Dermis blood vessel endothelial cell (primary cell): ENCODE data around the gene CAPN12. TPM values are rescaled to one million over a fixed set of nuclear protein-coding genes. Genes with fewer than 3 reads are reported as not detected.

Experiments used
- DNase-seq: peaks from one replicate; pipeline ENCODE4 v3.0.0; 2010
- total RNA-seq: library from RNA; depleted of rRNA; stranded (reverse); fragments of >200 nt; gene quantifications from 2 replicates; pipeline ENCODE4 v1.2.3, GENCODE V29; 2014

CAPN12 gene
- total RNA-seq, 1 donor from 2014 or later, result not detected

DNA sequence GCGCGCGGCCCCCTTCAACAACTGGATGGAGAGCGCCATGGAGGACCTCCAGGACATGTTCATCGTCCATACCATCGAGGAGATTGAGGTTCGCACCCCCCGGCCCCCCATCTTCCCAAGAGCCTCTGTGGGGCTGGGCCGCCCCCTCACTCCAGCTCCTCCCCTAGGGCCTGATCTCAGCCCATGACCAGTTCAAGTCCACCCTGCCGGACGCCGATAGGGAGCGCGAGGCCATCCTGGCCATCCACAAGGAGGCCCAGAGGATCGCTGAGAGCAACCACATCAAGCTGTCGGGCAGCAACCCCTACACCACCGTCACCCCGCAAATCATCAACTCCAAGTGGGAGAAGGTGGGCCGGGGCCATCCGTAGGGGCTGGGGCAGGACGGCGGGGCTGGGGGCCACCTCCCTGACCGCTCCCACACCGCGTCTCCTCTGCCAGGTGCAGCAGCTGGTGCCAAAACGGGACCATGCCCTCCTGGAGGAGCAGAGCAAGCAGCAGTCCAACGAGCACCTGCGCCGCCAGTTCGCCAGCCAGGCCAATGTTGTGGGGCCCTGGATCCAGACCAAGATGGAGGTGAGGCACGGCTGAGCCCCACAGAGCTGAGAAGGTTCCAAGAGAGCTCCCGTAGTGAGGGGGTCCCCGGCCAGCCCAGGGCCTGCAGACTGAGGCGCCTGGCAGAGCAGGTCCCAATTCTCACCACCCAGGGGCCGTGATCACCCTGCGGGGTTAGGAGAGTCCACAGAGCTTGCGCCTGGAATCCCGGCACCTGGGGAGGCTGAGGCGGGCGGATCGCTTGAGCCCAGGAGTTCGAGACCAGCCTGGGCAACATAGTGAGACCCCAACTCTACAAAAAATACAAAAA, 20.1 kb downstream of the CAPN12 start:
- DNase-seq, result no peak

DNA sequence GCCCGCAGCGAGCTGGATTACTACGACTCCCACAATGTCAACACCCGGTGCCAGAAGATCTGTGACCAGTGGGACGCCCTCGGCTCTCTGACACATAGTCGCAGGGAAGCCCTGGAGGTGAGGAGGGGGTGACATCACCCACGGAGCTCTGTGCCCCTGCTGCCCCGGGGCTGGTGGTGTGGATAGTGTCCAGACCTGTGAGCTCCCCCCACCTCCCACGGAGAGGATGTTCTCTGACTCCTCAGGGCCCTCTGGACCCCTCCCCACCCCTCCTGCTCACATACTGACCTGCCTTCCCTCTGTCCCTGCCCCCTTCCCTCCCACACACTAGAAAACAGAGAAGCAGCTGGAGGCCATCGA, 20.7 kb downstream of the CAPN12 start:
- DNase-seq, result no peak

DNA sequence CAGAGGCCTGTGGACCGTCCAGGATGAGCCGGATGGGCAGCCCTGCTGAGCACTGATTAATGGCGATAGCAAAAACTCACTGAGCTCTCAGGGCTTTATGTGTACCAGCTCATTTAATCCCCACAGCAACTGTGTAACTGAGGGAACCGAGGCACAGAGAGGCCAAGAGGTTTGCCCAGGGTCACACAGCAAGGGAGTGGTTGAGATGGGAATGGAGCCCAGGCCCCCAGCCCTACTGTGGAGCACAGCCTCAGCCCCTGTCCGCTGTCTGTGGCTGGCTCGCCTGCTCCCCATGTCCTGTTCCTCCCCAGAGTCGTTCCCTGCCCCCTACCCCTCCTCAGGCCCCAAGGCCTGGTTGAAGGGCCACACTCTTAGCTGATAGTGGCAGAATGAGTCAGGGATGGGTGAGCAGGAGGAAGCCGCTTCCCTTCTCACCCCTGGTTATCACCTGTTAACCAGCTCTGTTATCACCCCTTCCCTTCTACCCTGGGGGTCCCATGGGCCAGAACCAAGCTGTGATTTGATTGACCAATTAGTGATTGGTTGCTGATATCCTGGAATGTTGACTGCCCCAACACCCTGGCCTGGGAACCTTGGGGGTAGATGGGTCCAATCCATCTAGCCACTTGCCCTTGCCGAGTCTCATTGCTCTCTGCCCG, 21.2 kb downstream of the CAPN12 start:
- no peak for DNase-seq

DNA sequence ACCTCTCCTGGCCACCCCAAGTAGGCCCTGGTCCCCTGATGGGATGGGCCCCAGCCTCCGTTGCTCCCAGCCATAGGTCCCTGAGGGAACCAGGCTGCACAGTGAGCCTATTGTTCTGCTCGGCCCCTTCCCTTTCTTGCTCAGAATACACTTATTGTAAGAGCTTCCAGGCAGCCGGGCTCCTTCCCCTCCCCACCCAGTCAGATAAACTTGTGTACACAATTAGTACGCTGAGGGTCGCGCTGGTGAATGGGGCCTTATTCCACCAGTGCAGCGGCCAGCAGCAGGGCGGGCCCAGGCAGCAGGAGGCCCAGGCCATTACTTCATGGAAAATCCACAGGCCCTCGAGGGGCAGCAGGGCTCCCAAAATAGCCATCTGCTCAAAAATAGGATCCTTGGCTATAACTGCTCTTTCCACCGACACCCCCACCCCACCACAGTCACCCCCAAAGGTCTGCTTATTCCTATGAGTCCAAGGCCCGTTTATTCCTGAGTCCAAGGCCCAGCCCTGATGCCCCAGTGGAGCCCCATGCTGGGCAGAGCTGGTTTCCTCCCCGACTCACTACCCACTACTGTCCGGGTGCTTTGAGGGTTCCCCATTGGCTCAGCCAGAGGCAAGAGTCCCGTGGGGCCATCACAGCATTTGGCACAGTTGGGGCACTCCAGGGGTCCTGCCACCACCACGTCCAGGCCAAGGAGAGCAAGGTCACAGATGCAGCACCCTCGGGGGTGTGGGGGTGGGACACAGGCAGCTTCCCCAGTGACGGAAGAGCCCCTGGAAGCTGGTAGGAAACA, 22.1 kb downstream of the CAPN12 start:
- DNase-seq, result no peak

DNA sequence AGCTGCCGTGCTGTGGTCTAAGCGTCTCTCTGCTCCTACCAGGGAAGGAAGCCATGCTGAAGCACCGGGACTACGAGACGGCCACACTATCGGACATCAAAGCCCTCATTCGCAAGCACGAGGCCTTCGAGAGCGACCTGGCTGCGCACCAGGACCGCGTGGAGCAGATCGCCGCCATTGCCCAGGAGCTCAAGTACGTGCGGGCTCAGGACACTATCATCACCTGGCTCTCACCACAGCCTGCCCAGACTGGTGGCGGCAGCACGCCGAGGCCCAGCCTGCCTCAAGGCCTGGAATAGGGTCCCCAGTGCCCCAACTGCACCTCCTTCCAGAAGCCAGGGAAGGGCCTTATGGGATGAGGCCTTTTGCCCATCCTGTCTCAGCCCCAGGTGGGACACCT, 22.8 kb downstream of the CAPN12 start:
- DNase-seq, result no peak

DNA sequence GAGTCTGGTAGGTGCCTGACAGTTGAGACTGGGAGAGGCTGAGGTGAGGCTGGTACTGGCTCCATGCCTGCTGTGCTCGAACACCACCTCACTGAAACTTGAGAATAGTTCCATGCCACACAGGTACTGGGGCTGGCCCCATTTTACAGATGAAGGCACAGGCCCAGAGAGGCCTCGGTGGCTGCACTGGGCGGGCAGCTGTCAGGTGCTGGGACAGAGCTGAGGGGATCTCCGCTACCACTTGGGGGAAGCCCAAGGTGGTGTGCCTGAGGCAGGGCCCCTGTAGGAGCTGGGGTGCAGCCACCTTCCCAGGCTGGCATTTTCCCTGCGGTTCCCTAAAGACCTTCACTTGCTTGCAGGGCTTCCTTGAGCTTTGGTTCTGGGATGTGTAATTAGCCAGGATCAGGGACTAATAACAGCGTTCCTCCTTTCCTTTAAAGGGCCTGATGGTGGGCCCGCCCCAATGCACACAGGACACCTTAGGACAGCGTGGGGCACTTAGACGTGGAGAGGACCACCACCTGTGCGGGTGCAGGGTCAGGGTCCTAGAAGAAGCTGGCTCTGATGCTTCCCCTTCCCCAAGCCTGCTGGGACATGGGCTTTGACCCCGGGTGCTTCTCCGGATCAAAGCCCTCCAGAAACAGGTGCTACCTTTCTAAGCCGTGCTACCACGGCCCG, 23.6 kb downstream of the CAPN12 start:
- no peak for DNase-seq

DNA sequence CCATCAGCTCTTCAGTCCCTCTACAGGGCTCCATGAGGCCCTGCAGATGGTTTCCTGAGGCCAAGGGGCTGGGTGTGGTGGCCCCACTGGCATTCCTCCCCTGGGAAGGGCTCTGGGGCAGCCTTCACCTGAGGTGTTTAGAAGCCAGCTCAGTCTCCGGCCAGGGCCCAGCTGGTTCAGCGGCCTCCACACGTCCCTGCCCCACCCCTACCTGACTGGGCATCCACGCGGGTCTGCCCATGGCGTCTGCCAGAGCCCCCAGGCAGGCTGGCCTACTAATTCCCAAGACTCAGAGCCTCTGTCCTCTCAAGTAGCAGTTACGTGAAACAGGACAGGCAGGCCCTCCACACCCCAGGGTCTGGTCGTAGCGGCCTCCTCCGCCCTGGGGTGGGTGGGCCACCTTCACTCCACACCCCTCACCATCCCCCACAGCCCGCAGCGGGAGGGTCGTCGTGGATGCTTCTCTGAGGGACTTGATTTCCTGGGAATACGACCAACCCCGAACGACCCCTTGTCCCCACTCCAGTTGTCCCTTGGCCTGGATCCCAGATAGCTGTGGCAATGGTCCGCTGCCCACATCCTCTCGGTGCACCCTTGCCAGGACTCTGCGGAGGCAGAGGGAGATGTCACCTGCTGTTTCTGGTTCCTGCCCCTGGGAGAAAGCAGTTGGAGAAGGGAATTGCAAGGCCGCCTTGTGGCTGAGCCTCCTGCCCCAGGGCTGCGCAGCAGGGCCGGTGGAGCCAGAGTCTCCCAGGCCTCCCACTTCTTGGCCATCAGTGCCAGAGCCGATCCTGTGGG, 24.3 kb downstream of the CAPN12 start:
- DNase-seq, result no peak

DNA sequence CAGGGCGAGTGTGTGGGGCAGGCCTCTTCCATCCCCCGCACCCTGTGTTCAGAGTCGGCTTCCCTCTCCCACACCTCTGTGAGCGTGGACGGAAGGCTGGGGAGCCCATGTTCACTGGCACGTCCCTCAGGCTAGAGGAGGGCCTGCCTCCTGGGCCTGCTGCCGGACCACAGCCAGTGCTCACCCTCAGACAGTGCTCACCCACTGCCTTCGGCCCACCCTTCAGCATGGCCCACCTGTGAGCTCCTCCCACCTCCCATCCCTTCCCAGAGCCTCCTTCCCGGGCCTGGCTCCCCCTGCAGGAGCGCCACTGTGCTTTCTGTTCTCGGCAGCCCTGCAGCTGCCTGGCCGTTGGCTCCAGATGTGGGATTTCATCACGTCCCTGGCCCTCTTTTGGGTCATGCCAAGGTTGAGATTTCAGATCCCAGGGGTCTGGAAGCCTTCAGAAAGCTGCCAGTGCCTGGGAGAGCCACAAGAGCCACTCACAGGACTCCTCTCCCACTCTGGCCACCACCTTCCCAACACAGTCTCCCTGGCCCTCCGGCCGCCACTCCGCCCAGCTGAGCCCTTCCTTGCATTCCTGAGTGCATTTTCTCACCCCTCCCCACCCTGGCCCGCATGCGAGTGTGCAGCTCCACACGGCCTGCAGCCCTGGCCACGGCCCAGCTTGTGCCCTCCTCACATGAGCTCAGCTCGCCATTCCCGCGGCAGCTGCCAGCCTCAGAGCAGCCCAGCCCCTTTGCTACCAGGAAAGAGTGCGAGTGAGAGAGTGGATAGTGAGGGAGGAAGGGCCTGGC, 25.3 kb downstream of the CAPN12 start:
- no peak for DNase-seq

DNA sequence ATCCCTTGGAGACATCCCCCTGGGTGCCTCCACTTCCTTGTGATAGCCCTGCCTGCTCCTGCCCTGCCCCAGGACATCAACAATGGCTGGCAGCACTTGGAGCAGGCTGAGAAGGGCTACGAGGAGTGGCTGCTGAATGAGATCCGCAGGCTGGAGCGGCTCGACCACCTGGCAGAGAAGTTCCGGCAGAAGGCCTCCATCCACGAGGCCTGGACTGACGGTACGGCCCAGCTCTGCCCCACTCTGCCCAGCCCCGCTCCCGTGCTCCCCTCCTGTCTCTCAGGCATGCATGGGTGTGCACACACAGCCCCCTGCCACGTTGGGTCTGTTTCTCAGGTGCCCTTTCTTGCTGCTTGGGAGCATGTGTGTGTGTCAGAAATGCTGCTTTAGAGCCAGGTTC, 26.4 kb downstream of the CAPN12 start:
- no peak for DNase-seq

DNA sequence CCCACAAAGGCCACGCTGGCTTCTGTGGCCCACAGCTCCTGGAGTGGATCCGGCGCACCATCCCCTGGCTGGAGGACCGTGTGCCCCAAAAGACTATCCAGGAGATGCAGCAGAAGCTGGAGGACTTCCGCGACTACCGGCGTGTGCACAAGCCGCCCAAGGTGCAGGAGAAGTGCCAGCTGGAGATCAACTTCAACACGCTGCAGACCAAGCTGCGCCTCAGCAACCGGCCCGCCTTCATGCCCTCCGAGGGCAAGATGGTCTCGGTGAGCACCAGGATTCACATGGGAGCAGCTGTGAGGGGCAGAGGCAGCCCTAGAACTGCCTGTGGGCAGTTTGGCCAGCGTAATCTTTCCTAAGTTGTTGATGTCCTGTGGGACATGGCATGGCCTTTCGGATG, 27.2 kb downstream of the CAPN12 start:
- no peak for DNase-seq

DNA sequence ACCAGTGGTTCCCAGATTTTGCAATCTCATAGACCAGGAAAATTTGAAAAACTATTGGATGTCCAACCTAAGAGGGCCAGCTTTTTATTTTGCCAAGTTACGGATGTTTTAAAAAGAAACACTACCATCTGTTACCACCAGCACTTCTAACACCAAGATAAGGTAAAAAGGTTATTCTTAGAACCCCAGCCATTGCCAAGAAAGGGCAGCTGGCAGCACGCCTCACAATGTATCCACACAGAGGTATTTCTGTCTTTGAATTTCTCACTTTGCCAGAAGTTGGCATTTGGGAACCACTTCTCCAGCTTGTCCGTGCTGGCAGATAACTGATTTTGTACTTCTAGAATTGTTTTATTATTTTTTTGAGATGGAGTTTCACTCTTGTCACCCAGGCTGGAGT, 28.7 kb downstream of the CAPN12 start:
- DNase-seq, result no peak

DNA sequence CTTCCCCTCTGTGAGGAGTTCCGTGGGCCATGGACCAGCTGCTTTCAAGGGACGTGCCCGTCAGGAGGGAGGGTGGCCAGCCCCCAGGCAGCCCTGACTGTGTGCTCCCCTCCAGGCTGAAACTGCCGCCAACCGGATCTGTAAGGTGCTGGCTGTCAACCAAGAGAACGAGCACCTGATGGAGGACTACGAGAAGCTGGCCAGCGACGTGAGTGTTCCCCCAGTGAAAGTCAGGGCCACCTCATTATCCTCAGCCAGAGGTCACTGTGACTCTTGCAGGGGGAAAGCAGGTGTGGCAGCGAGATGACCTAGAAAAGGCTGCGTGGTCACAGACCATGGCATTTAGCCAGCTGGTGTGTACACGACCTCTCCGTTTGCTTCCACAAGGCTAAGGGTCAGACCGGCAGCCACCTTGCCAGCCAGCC, 29.9 kb downstream of the CAPN12 start:
- no peak for DNase-seq

DNA sequence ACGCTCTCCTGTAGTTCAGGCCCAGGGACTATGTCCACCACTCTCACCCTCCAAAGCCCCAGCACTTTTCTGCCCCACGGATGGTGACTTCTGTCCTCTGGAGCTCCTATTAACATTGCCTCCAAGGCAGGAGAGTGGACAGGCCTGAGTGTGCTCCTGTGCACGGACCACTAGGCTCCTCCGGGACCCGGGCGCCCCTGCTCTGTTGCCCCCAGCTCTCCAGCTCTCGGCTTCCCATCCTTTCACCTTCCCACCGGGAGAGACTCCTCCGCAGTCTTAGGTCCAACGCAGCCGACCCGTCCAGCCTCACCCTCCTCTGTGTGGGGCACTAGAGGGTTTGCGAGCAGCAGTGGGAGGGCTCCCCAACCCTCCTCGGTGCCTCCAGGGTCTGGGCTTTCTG, 30.4 kb downstream of the CAPN12 start:
- no peak for DNase-seq

DNA sequence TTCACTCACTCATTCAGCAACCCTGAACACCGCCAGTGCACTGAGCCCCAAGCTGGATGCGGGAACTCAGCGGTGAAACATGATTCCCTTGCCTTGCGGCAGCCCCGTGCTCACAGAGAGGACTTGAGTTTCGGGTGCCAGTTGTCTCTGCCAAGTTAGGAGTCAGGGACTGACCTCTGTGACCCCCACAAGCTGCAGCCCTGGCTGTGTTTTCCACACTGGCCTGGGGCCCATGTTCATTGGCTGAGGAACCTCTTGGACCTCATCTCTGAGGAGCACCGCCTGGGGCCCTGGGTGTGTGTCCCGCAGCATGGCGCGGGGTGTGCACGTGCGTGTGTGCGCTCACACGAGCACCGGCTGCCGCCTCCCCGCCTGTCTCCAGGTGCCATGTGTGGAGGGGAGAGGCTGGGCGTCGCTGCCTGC, 31.0 kb downstream of the CAPN12 start:
- no peak for DNase-seq

DNA sequence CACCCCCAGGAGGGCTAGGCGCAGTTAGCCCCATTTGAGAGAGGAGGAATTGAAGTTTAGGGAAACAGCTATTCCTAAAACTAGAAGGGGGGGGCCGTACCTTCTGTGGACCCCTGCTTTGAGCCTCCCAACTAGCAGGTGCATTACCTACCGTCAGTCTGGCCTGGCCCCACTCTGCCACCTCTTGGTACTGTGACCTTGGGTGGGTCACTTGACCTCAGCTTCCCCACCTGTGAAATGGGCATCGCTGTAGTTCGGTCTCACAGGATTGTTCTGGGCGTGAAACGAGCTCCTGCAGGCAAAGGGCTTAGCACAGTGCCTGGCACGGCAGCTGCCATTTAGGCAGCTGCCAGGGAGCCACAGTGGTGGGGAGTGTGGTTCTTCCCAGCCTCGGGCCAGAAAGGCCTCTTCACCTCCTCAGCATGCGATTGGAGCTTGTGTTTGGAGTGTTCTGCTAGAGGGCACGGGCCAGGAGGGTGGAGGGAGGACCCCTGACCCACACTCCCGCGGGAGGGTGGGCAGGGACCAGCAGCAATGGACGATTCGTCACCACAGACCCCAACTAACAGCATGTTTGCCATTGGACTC, 32.0 kb downstream of the CAPN12 start:
- no peak for DNase-seq

DNA sequence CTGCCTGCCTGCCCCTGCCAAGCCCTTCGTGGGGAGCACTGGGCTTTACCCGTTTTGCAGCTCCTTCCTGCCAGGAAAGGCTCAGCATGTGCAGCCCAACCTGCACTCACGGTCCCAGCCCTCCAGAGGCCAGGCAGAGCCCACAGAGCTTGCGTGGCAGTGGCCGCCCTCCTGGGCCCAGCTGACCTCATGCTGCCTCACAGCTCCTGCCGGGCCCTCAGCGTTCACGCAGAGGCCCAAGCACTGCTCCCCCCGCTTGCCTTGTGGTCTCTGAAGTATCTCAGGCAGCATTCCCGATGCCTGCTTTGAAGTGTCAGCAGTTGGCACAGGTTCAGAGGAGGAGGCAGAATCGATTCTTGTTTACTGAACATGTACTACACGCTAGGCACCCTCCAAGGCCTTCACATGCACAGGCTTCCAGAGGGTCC, 32.5 kb downstream of the CAPN12 start:
- DNase-seq, result no peak

DNA sequence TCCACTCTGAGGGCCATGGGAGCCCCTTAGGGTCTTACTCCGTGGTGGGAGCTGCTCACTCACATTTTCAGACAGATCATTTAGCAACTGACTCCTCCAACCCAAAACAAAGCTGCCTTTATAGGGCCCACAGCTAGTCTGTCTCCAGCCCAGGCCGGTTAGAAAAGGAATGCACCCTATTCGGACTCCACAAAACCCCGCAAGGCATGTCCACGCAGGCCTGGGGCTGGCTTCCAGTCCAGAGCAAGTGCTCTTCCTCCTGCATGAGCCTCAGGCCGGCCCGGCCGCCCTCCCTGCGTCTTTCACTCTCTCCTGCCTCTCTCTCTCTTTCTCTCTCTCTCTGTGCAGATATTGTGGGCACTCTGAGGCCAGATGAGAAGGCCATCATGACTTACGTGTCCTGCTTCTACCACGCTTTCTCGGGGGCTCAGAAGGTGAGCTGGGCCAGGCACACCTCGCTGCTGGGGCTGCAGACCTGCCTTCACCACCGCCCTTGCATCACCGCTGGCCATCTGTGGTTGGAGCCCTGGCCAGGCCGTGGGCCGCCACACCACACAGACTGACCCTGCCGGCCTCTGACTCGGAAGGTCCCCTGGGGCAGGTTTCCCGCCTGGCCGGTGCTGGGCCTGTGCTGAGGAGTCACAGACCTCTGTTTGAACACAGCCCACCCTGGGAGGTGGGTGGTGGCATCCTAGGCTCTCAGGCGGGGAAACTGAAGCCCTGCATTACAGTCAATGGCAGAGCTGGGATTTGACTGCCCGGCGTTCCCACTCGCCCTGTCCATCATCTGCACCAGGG, 33.1 kb downstream of the CAPN12 start:
- DNase-seq, result no peak

DNA sequence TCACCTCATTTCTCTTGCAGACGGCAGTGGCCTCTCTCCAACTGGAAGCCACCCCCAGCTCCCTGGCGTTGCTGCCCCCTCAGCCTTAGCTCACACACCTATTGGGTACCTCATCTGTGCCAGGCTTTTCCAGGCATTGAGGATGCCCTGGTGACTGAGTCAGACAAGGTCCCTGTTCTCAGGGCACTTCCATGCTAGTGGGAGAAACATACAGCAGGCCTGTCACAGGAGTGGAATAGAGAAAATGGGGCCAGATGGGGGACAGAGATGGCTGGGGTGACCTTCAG, 33.9 kb downstream of the CAPN12 start:
- no peak for DNase-seq

DNA sequence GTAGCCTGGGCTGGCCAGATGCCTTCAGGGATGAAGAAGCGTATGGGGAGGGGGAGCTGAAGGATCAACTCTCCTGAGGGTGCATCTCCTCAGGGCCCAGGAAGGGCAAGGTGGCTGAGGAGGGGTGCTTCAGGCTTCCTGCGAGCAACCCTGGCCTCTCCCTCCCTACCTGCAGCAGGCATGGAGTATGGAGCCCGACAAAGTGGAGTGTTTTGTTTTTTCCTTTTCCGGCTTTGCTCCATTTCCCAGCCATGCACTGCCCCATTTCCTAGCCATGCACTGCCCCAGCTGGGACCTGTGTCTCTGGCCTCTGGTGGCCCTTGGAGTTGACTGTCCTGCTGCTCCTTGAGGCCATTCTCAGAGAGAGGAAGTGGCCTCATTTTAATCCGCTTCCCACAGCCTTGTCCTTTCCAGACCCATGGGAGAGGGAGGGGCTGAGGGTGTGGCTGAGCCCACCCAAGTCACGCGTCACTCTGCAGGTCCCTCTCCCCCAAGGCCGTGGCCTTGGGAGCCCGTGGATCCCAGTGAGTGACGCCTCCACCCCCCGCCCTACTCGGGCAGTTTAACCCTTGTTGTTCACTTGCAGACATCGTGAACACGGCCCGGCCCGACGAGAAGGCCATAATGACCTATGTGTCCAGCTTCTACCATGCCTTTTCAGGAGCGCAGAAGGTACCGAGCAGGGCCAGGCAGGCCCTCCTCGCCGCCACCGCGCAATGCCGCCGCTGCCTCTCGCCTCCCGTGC, 34.4 kb downstream of the CAPN12 start:
- no peak for DNase-seq
